ENCODE measurements around the gene FEM1B.

DNA sequence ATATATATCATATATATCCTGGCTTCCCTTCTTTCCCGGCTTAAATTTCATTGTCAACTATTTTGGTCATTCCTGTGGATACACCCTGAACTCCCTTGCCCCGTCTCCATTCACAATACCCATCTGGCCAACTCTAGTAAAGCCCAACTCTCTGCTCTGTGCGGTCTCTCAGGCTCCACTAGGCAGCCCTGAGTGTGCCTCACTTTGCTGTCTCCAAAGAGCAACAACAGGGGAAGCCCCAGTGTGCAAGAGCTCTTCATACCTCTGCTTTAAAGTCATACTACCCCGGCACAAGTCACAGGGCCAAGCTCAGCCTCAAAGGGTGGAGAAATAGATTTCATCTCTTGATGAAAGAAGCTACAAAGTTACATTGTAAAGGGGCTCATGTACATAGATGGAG, 18.9 kb upstream of the FEM1B start:
- no peak for TF ChIP-seq TAF1 (IDR thresholded peaks at IDR 0.05; ENCODE audit: low read depth, low read length)
- no peak for TF ChIP-seq POLR2A (IDR thresholded peaks at IDR 0.05; ENCODE audit: low read depth, low read length)
- no peak for TF ChIP-seq POLR2AphosphoS5 (IDR thresholded peaks at IDR 0.05; ENCODE audit: low read depth, low read length)
- no peak for TF ChIP-seq SPI1 (IDR thresholded peaks at IDR 0.05; ENCODE audit: low read depth, low read length)
- no peak for TF ChIP-seq PAX5 (IDR thresholded peaks at IDR 0.05; ENCODE audit: insufficient read depth, low read length, severe bottlenecking)
